ENCODE data around the gene MS4A4A.
"Not testable (repeated sequence)": the region's sequence is repeated elsewhere in the genome, so short reads cannot be mapped to it uniquely, and the experiment has no call there.

MS4A4A gene
- 43.6 to 253 (median 110) reads per million in 17 experiments for total RNA-seq

- peak; percentile 79 to 88 (median 84) for DNase-seq
Observed at GRCh38 chr11:60280412-60280811, at the start of gene MS4A4A. TSS of gene MS4A4A (plus strand) at chr11:60280666. CDS start at chr11:60280676, 10 bp downstream.

DNA sequence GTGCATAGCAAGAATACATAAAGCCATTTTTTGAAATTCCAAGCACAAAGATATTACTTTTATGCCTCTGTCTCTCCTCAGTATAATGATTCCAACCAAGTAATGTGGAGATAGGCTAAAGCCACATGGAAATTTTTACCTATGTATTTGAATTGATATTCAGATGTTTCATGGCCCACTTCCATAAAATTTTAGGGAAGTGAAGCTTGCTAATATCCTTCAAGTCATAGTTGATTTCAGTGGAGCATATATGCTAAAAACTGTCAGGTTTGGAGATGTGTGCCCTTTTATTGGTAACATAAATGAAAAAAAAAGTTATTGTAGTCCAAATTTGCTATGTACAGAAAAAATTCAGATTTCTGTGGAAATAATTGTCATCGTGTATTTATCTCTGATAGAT is 49.8 kb upstream of the MS4A4A start:
- peak in 2 of 4 experiments; percentile 48 to 51 for DNase-seq

- peak in 3 of 4 experiments; percentile 25 to 67 (median 62) for DNase-seq
Observed at GRCh38 chr11:60235321-60235720, 45.1 kb upstream of the MS4A4A start.

- no peak for DNase-seq
Observed at GRCh38 chr11:60240662-60241061, 39.8 kb upstream of the MS4A4A start.

- DNase-seq = no peak
Observed at GRCh38 chr11:60241786-60242185, 38.7 kb upstream of the MS4A4A start.

GRCh38 chr11:60242740-60243239 is 37.7 kb upstream of the MS4A4A start, which contains the start of gene MS4A4E:
TSS of gene MS4A4E (minus strand) at chr11:60243137. CDS start at chr11:60230055, 13,082 bp downstream.
- DNase-seq = peak; percentile 24 to 55 (median 44)

GRCh38 chr11:60251485-60252212 is 28.8 kb upstream of the MS4A4A start:
- DNase-seq = peak; percentile 55 to 80 (median 71)

- DNase-seq = peak; percentile 40 to 61 (median 47)
Observed at GRCh38 chr11:60252213-60253108, 28.0 kb upstream of the MS4A4A start.

DNA sequence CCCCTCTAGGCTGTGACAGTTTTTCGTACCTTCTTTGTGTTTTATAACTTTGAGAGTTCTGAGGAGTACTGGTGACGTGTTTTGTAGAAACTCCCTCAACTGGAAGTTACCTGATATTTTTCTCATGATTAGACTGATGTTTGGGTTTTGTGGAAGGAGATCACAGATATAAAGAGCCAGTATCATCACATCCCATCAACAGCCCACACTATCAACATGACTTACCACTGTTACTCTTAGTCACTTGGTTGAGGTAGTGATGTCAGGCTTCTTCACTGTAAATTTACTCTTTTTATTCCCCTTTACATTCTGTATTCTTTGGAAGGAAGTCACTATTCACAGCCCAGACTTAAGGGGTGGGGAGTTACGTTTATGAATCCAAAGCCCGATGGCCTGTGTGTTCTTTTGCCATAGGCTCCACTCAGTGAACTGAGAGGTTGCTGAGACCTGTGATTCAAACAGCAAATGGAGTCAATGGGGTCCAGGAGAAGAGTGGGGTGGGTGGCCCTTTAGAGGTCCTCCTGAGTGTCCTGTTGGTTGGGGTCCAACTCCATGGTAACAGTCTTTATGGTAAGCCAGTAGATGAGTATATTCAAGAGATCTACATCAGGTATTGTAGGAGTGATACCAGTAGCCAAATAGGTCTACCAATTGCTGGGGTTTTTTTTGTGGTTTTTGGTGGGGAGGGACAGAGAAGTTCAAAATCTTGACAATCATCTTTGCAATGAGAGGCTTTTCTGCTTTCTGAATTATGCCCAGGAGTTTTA is 22.3 kb upstream of the MS4A4A start:
- no peak for DNase-seq

DNA sequence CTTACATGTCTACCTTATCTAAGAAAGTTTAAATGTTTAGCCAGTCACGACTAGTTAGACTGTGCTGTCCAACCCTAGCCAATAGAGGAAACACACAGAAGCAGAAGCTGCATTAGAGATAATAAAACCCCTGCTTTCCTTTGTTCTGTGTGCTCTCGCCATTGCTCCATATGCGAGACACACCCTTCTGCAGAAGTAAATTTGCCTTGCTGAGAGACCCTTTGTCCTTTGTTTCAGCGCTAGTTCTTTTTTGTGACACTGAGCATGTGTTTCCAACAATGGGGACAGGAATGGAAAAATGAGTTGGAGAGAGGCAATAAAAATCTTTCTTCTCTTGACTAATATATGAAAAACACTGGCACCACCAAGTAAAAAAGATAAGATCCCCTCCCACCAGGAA is 19.5 kb upstream of the MS4A4A start:
- DNase-seq = no peak

- DNase-seq = peak; percentile 64 to 86 (median 78)
Observed at GRCh38 chr11:60263402-60263801, 17.1 kb upstream of the MS4A4A start.

- no peak for DNase-seq
Observed at GRCh38 chr11:60264644-60265043, 15.8 kb upstream of the MS4A4A start.

- peak; percentile 73 to 85 (median 76) for DNase-seq
Observed at GRCh38 chr11:60265373-60266214, 14.9 kb upstream of the MS4A4A start.

DNA sequence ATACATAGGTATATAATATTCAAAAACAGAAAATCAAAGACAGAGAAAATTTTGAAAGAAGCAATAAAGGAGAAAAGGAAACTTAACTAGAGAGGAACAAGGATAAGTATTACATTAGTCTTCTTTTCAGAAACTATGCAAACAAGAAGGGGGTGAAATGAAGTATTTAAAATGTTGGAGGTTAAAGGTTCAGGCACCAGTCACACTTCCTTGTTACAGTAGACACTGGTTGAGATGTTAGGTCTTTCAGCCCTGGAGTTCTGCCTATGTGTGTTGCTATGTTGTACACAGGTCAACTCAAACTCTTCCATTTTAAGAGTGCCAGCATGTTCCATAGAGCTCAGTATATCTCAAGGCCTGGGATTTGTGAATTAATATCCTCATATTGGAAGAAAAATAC is 6.0 kb upstream of the MS4A4A start:
- DNase-seq = peak in 3 of 4 experiments; percentile 42 to 59 (median 47)

DNA sequence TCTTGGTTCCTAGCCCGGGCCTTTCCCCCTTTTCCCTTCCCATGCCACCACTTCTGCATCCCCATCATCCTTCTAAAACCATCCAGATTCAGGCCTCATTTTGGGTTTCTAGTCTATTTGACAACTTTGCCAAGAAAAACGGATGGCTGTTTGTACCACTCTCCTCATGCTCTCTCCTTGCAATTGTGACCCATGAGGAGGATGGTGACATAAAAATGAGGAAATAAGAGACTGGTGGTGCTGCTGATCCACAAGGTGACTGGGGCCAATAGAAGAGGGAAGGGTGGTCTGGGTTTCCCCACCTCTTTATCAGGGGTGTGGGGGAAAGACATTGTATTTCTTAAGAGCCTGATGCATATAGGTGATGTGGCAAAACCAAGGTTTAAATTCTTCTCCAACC is 1.0 kb downstream of the MS4A4A start:
- peak; percentile 49 to 73 (median 64) for DNase-seq

DNA sequence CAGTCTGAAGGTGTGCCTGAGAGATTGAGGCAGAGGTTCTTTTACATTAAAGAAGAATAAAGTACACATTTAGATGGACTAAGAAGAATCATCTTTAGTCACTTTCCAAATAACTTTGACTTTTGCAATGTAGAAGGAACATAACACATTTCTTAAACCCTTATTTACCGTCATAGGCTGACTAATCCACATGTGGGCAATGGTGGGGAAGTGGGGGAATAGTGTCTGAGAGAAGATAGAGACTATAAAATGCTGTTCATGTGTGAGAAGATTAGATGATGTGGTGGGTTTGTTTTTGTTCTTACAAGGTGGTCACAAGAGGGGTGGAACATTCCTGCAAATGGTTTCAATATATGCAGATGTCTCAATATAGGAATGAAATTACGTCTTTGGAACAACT is 1.8 kb downstream of the MS4A4A start:
- peak; percentile 64 to 88 (median 78) for DNase-seq

GRCh38 chr11:60285411-60286126 is 5.1 kb downstream of the MS4A4A start:
- peak in 3 of 4 experiments; percentile 21 to 43 (median 31) for DNase-seq

GRCh38 chr11:60288531-60288930 is 8.1 kb downstream of the MS4A4A start:
- DNase-seq = no peak

GRCh38 chr11:60292145-60292544 is 11.7 kb downstream of the MS4A4A start:
- DNase-seq = no peak

GRCh38 chr11:60301178-60301577 is 20.7 kb downstream of the MS4A4A start:
- no peak for DNase-seq

DNA sequence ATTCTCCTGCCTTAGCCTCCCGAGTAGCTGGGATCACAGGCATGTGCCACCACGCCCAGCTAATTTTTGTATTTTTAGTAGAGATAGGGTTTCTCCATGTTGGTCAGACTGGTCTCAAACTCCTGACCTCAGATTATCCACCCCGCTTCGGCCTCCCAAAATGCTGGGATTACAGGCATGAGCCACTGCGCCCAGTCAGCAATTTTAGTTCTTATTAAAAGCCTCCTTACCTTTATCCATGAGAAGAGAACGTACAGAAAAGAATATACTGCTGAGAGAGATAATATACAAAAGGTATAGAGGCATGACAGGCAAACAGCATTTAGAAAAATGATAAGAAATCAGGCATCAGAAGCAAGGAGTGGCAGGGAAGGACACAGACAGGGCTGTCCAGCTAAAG is 21.4 kb downstream of the MS4A4A start:
- not testable (repeated sequence) for DNase-seq
